Activated CD4-positive, alpha-beta T cell treated with anti-CD3 and anti-CD28 coated beads, Interleukin-2, amount 10 ng/mL, durations not matched to agents 24 days and 14 days (primary cell): Measurements from ENCODE around the gene OSBPL1A. TPM values are rescaled to one million over a fixed set of nuclear protein-coding genes. Genes with fewer than 3 reads are reported as not detected.

Source experiments
- DNase-seq: peaks from one replicate; pipeline ENCODE4 v3.0.0; 2022
- H3K27ac Mint-ChIP-seq: one replicate; pipeline ENCODE4 v1.8.0; 2022; ENCODE audit warnings: mild to moderate bottlenecking, mixed read lengths
- H3K27me3 Mint-ChIP-seq: one replicate; pipeline ENCODE4 v1.8.0; 2022; ENCODE audit warnings: mixed read lengths
- H3K36me3 Mint-ChIP-seq: one replicate; pipeline ENCODE4 v1.8.0; 2022; ENCODE audit warnings: low read depth, mild to moderate bottlenecking, mixed read lengths
- H3K4me1 Mint-ChIP-seq: one replicate; pipeline ENCODE4 v1.8.0; 2021; ENCODE audit warnings: mixed read lengths
- H3K4me3 Mint-ChIP-seq: one replicate; pipeline ENCODE4 v1.8.0; 2022; ENCODE audit warnings: mild to moderate bottlenecking, moderate library complexity, mixed read lengths
- H3K9me3 Mint-ChIP-seq: one replicate; pipeline ENCODE4 v1.8.0; 2021; ENCODE audit warnings: mixed read lengths
- intact Hi-C: fragments of 100-400 bp; cut with micrococcal nuclease; formaldehyde crosslinking; loops from one replicate; pipeline ENCODE4 v1.15.1; 2023
- total RNA-seq: library from RNA; stranded (reverse); gene quantifications from 2 replicates; pipeline ENCODE4 v1.2.3, GENCODE V29; 2022

The OSBPL1A gene
- total RNA-seq, 1 donor from 2014 or later, result 3.5 TPM

DNA sequence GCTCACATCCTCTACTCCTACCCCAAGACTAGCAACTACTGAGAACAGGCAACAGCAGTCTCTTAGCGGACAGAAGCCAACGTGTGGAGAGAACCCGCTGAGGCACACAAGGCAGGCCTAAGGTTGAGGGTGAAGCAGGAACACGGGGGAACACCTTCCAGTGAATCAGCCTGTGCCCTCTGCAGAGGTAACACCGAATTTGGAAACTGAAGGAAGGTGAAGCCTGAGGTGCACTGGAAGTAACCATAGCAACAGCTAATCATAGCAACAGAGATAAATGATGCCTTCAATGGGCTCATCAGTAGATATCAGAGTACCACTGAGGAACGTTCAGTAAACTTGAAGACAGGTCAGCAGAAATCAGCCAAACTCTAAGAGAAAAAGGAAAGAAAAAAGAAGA, 43.3 kb downstream of the OSBPL1A start:
- Mint-ChIP-seq H3K27ac (no peak overlapping the region), H3K9me3 (peaks cover 4% of the 10 kb centered on the region), H3K4me3 (no peak overlapping the region), H3K27me3 (no peaks in the 10 kb centered on the region), H3K4me1 (no peaks in the 10 kb centered on the region), H3K36me3 (no peaks in the 10 kb centered on the region)
- intact Hi-C loops, result no loop called here
- DNase-seq, result no peak

DNA sequence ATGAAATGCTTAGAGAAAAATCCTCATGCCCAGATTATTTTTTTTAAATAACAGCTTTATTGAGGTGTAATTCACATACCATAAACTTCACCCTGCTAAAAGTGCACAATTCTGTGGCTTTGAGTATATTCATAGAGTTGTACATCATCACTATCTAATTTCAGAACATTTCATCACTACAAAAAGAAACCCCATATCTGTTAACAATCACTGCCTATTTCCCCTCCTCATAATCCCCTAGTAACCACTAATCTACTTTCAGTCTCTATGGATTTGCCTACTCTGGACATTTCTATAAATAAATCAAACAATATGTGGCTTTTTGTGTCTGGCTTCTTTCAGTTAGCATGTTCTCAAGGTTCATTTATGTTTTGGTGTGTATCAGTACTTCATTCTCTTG, 51.4 kb downstream of the OSBPL1A start:
- H3K4me3 Mint-ChIP-seq, result no peak overlapping the region
- no peak for DNase-seq
- peaks cover 2% of the 10 kb centered on the region for H3K27me3 Mint-ChIP-seq
- no peaks in the 10 kb centered on the region for H3K36me3 Mint-ChIP-seq
- H3K27ac Mint-ChIP-seq, result no peak overlapping the region
- H3K4me1 Mint-ChIP-seq, result no peaks in the 10 kb centered on the region
- no peaks in the 10 kb centered on the region for H3K9me3 Mint-ChIP-seq
- intact Hi-C loops, result no loop called here

DNA sequence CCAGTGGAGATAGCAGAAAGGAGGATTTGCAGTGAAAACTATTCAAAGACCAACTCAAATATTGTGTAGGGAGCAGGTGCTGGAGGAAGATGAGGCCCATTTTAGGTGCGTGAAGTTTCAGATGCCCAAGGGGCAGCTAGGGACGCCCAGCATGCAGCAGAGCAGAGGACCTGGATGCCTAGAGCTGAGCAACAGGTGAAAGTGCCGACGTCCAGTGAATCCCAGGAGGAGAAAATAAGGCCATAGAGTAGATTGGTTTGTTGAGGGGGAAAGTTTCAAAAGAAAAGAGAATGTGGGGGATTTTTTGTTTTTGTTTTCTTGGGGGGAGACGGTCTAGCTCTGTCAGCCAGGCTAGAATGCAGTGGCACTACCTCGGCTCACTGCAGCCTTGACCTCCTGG, 53.1 kb downstream of the OSBPL1A start:
- Mint-ChIP-seq H3K4me3 (no peak overlapping the region), H3K27ac (no peak overlapping the region), H3K27me3 (peaks cover 2% of the 10 kb centered on the region), H3K36me3 (no peaks in the 10 kb centered on the region), H3K4me1 (no peaks in the 10 kb centered on the region), H3K9me3 (no peaks in the 10 kb centered on the region)
- DNase-seq, result no peak
- intact Hi-C loops, result no loop called here

DNA sequence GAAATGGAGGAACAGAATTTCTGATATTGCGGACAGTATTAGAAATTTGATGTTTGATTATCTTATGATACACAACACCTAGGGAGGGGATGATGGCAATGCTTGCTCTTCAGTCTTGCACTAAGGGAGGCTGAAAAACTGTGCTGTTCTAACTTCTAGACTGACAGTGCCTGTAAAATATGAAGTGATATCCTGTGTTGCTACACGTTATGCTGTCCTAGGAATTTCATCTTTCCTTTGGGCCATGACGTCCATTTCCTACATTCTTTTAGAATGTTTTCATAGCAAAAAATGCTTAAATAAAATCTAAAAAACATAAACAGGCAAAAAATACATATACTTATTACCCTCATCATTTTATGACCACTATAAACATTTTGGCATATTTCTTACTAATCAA, 55.3 kb downstream of the OSBPL1A start:
- peaks cover 2% of the 10 kb centered on the region for H3K27me3 Mint-ChIP-seq
- no peaks in the 10 kb centered on the region for H3K36me3 Mint-ChIP-seq
- no peak for DNase-seq
- H3K27ac Mint-ChIP-seq, result no peak overlapping the region
- no peaks in the 10 kb centered on the region for H3K4me1 Mint-ChIP-seq
- intact Hi-C loops, result no loop called here
- H3K4me3 Mint-ChIP-seq, result no peak overlapping the region
- H3K9me3 Mint-ChIP-seq, result no peaks in the 10 kb centered on the region

DNA sequence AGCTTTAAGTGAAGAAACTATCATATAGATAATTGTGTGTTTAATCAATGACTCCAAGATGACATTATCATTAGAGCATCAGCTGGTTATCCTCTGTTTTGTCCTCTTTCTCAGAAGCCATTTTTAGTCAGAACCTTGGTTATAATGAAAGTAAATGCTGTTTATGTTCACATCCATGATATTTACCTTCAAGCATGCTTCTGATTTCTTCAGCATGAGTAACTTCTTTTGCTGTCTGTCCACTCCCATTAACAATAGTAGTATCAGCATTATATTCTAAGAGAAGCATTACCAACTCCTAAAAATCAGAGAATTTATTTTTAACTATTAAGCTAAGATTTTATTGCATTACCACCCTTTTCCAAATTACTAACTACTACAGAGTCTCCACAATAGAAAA, 56.3 kb downstream of the OSBPL1A start:
- Mint-ChIP-seq H3K27ac (no peak overlapping the region), H3K9me3 (no peaks in the 10 kb centered on the region), H3K36me3 (no peaks in the 10 kb centered on the region), H3K4me3 (no peak overlapping the region), H3K4me1 (no peaks in the 10 kb centered on the region), H3K27me3 (peaks cover 2% of the 10 kb centered on the region)
- DNase-seq, result no peak
- intact Hi-C loops, result no loop called here

DNA sequence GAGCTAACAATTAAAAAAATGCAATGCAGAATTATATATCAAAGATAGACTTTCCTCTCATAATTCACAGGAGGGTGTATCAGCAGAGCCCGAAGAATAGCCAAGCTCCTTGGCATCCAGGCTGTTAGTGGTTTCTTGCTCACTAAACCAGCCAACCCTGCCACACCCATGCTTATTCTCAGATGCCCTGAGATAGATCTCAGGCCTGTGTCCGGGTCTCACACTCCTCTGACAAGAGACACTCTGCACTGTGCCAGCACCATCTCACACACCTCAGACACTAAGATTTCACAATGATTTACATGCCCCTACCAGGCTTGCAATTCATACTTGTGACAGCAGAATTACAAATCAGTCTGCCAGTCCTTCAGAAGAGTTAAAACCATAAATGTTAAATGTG, 64.5 kb downstream of the OSBPL1A start:
- H3K36me3 Mint-ChIP-seq, result no peaks in the 10 kb centered on the region
- intact Hi-C loops, result no loop called here
- H3K9me3 Mint-ChIP-seq, result no peaks in the 10 kb centered on the region
- no peak overlapping the region for H3K27ac Mint-ChIP-seq
- H3K4me3 Mint-ChIP-seq, result no peak overlapping the region
- no peak for DNase-seq
- no peaks in the 10 kb centered on the region for H3K4me1 Mint-ChIP-seq
- no peaks in the 10 kb centered on the region for H3K27me3 Mint-ChIP-seq

DNA sequence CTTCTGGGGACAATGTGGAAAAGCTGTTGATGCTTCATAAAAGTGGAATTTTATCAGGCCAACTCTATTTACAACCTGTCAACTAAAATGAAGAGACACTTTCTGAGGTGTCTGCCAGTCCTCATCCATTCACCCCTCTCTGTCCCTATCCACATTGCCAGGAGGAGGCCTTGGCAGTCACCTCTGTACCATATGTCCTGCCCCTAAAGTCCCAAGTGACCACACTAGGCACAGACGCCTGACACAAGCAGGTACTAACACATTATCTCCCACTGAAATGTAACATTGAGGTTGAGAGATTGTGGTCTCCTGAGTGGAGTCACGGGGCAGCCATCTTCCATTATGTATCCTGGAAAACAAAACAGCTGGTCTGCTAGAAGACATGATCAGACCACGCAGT, 71.4 kb downstream of the OSBPL1A start:
- peak; percentile 33 for DNase-seq
- intact Hi-C loops, result no loop called here
- Mint-ChIP-seq H3K4me3 (no peak overlapping the region), H3K9me3 (no peaks in the 10 kb centered on the region), H3K36me3 (no peaks in the 10 kb centered on the region), H3K27me3 (no peaks in the 10 kb centered on the region), H3K4me1 (no peaks in the 10 kb centered on the region), H3K27ac (no peak overlapping the region)

DNA sequence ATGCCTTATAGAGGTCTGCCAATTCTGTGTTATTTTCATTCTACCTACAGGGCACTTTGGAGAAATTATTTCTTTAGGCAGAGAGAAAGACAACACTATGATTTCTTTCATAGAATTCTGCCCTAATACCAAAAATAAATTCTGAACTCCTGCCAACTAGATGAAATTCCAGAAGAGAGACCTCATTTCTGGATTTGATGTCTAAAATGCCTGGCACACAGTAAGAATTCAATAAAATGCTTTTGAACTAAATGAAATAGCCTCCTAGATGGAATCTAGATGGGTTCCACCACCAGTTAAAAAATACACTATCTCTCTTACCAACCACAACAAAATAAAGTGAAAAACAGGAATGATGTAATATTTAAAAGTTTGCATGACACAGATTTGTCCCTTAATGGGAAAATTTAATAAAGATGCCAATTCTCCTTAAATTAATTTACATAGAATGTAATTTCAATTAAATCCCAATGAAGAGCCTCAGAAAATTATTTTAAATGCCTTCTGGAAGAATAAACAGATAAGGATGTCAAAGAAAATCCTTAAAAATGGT, 75.0 kb downstream of the OSBPL1A start:
- intact Hi-C loops, result no loop called here
- Mint-ChIP-seq H3K27me3 (no peaks in the 10 kb centered on the region), H3K9me3 (no peaks in the 10 kb centered on the region)

DNA sequence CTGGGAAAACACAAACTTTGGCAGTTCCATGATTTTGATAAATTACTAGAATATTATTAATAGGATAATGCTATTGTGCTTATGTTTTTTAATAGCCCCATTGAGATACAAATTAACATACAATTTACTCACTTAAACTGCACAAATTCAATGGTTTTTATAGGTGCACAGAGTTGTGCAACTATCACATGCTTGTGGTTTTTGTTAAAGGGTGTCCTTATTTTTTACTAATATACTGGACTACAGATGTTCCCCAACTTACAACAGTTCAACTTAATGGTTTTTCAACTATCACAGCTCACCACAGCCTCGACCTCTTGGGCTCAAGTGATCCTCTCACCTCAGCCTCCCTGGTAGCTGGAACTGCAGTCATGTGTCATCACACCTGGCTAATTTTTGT, 76.6 kb downstream of the OSBPL1A start:
- Mint-ChIP-seq H3K9me3 (no peaks in the 10 kb centered on the region), H3K27ac (no peak overlapping the region), H3K36me3 (no peaks in the 10 kb centered on the region), H3K4me1 (peaks cover 5% of the 10 kb centered on the region), H3K27me3 (no peaks in the 10 kb centered on the region), H3K4me3 (no peak overlapping the region)
- no peak for DNase-seq
- intact Hi-C loops, result no loop called here

More for the DNA sequence above, 75.0 kb downstream of the OSBPL1A start:
- H3K36me3 Mint-ChIP-seq, result no peaks in the 10 kb centered on the region
- no peak overlapping the region for H3K27ac Mint-ChIP-seq
- no peak overlapping the region for H3K4me3 Mint-ChIP-seq
- DNase-seq, result no peak
- H3K4me1 Mint-ChIP-seq, result peaks cover 3% of the 10 kb centered on the region

DNA sequence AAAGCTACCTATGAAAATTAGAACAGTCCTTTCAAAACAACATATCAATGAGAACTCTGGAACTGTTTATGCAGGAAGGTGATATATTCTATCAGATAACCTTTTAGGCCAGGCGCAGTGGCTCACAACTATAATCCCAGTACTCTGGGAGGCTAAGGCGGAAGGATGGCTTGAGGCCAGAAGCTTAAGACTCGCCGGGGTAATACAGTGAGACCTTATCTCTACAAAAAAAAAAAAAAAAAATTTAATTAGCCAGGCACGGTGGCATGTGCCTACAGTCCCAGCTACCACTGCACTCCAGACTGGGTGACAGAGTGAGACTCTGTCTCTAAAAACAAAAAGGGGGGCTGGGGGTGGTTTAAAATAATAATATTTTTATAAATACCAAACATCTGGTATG, 77.9 kb downstream of the OSBPL1A start:
- Mint-ChIP-seq H3K4me3 (no peak overlapping the region), H3K27me3 (no peaks in the 10 kb centered on the region), H3K9me3 (no peaks in the 10 kb centered on the region), H3K4me1 (peaks cover 5% of the 10 kb centered on the region), H3K27ac (no peak overlapping the region), H3K36me3 (no peaks in the 10 kb centered on the region)
- intact Hi-C loops, result no loop called here
- no peak for DNase-seq

DNA sequence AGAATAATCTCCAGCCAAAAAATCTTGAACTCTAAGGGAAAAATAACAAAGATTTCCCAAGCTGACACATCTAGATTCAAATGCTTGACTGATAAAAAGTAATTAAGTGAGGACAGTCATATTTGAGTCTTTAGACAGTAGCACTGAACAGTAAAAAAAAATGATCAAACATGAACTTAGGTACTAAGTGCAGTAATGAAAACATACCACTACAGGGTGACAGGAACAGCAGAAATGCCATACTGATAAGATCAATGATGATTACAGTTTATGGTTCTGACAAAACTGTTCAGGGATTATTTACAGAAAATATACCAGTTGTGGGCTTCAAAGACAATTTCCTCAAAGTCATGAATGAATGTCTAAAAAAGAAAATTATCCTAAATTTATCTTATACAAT, 80.3 kb downstream of the OSBPL1A start:
- intact Hi-C loops, result no loop called here
- Mint-ChIP-seq H3K36me3 (no peaks in the 10 kb centered on the region), H3K9me3 (no peaks in the 10 kb centered on the region), H3K27me3 (no peaks in the 10 kb centered on the region), H3K27ac (no peak overlapping the region), H3K4me3 (no peak overlapping the region), H3K4me1 (peaks cover 5% of the 10 kb centered on the region)
- no peak for DNase-seq

DNA sequence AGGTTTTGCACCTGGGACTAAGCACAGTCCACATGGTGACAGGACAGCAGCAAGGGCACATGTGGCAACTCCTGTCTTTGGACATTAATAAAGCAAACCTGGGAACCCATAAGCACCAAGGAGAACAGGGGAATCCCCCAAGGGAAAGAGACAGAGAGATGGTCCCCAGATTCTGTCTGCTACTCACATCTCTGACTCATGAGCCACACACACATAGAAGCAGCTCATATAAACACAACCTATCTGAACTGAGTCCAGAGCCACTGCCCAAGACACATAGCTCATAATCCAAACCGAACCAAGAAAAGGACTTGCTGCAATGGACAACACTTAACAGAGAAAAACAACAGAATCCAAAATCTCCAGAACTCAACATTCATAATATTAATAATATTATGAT, 82.5 kb downstream of the OSBPL1A start:
- Mint-ChIP-seq H3K4me1 (peaks cover 5% of the 10 kb centered on the region), H3K4me3 (no peak overlapping the region), H3K36me3 (no peaks in the 10 kb centered on the region), H3K27me3 (no peaks in the 10 kb centered on the region), H3K27ac (no peak overlapping the region), H3K9me3 (no peaks in the 10 kb centered on the region)
- peak; percentile 30 for DNase-seq
- intact Hi-C loops, result no loop called here

DNA sequence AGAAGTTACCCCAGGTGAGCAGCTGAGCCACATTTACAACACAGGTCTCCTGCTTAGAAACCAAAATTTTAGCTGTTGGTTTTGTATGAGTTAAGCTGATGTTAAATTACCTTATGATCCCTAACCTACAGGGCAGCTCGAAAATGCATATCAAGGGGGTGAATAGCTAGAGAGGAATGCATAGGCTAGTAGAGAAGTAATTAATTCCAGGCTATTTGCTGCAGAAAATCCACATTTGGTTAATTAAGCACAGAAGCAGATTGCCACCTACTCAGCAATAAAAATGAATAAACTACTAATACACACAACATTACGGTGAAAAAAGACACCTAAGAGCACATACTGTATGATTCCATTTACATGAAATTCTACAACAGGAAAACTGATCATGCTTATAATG, 91.4 kb downstream of the OSBPL1A start:
- Mint-ChIP-seq H3K9me3 (peaks cover 3% of the 10 kb centered on the region), H3K4me1 (no peaks in the 10 kb centered on the region), H3K27ac (no peak overlapping the region), H3K27me3 (no peaks in the 10 kb centered on the region), H3K4me3 (no peak overlapping the region), H3K36me3 (no peaks in the 10 kb centered on the region)
- intact Hi-C loops, result no loop called here
- no peak for DNase-seq

DNA sequence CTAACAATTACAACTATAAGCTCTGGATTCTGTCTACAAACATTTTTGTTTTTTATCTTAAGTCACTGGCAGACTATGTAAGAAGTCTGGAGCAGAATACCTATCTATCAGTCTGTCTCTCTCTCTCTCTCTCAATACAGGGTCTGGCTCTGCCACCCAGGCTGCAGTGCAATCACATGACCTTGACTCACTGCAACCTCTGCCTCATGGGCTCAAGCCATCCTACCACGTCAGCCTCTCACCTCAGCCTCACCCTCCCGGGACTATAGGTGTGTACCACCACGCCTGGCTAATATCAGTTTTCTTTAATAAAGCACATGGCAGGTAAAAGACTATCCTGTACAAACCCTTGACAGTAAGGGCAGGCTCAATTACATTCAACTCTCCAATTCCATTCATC, 96.9 kb downstream of the OSBPL1A start:
- intact Hi-C loops, result no loop called here
- Mint-ChIP-seq H3K27ac (no peak overlapping the region), H3K9me3 (peaks cover 3% of the 10 kb centered on the region), H3K4me3 (no peak overlapping the region), H3K27me3 (peaks cover 4% of the 10 kb centered on the region), H3K36me3 (no peaks in the 10 kb centered on the region), H3K4me1 (no peaks in the 10 kb centered on the region)
- no peak for DNase-seq

DNA sequence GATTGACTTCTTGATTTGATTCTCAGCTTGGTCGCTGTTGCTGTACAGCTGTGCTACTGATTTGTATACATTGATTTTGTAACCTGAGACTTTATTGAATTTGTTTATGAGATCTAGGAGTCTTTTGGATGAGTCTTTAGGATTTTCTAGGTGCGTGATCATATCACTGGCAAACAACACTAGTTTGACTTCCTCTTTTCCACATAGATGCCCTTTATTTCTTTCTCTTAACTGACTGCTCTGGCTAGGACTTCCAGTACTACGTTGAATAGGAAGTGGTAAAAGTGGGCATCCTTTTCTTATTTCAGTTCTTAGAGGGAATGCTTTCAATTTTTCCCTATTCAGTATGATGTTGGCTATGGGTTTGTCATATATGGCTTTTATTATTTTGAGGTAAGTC, 101.3 kb downstream of the OSBPL1A start:
- Mint-ChIP-seq H3K27ac (no peak overlapping the region), H3K9me3 (no peaks in the 10 kb centered on the region), H3K4me1 (no peaks in the 10 kb centered on the region), H3K4me3 (no peak overlapping the region), H3K27me3 (peaks cover 8% of the 10 kb centered on the region), H3K36me3 (no peaks in the 10 kb centered on the region)
- DNase-seq, result no peak
- intact Hi-C loops, result no loop called here
